ENCODE data around the gene RHNO1. TPM values are rescaled to one million over a fixed set of nuclear protein-coding genes. Genes with fewer than 3 reads are reported as not detected.
A peak's percentile ranks its signal among the peaks of the same experiment; 100 is the strongest.

RHNO1 gene
- total RNA-seq, 2 experiments from 2014 or later, result 61.1 to 91.4 TPM

DNA sequence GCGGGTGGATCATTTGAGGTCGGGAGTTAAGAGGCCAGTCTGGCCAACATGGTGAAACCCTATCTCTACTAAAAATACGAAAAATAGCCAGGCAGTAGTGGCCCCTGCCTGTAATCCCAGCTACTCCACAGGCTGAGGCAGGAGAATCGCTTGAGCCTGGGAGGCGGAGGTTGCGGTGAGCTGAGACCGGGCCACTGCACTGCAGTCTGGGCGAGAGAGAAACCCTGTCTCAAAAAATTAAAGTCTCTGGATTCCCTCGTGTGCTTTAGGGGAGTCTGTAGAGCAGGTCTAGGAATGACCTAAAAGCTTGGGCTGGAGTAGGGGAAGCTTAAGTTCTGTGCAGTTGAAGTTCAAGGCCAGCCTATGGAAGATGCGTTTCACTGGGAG, 13.0 kb downstream of the RHNO1 start:
- intact Hi-C loops (cut with DNase I, micrococcal nuclease), result loop anchor here (1.0 to 2.0 kb wide), 9 partner anchors 13 to 199 kb away; partner anchors contain the start of genes FOXM1 (in 2 of the 2), ITFG2 (in 2 of the 2), RHNO1 (in 2 of the 2) and FKBP4 (in 1 of the 2)
- H3K27me3 Mint-ChIP-seq, result no peaks in the 10 kb centered on the region
- no peak for DNase-seq
- peak; percentile 4 for ATAC-seq
- H3K9me3 Mint-ChIP-seq (ENCODE audit: low read depth), result no peaks in the 10 kb centered on the region
- peaks cover 22% of the 10 kb centered on the region for H3K36me3 Mint-ChIP-seq (ENCODE audit: low read depth)
- peak overlapping the region; percentile 79 for H3K27ac Mint-ChIP-seq
- H3K4me1 Mint-ChIP-seq, result peaks cover 25% of the 10 kb centered on the region
- CTCF ChIA-PET, result interaction anchor here (0.7 to 1.3 kb wide), 4 partner anchors 23 to 308 kb away, joined by 3 to 4 read pairs (median 4); no protein-coding TSS in a partner anchor
- H3K4me3 Mint-ChIP-seq, result peak overlapping the region; percentile 85
- POLR2A ChIA-PET, result interaction anchor here (1.6 kb wide), 1 partner anchor 12 kb away, joined by 9 read pairs; the partner anchor contains the start of genes FOXM1 and RHNO1

DNA sequence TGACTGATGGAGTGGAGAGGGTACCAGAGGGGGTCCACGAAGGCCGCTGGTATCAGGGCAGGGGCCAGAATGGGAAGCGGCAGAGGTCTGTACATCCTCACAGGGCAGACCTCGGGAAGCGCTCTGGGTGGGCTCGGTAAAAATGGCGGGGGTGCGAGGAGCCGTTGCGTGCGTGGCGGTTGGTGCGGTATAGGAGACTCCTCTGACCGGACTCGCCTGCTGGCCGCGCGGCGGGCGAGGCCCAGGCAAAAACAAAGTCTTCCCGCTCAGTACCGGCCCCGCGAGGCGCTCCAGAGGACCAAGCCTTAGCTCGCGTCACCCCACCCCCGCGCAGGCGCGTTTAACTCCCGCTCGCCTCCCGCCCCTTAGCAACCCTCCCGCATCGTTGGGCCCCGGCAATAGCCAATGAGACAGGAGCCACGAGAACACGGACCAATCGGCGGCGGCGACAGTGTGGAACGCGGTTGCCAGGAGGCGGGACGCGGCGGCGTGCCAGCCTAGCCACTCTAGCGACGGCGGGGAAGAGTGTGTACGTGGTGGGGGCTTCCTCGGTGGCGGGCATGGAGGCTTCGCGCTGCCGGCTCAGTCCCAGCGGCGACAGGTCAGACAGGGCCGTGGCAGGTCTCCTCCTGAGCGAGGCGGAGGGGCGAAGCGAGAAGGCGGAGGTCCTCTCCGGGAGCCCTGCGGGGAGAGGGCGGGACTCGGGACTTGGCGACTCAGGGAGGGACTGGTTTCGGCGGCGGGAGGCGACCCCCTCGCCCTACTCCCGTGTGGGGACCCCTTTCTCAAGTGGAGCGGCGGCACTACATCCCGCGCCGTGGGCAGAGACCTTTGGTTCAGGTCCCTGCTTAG, 13.6 kb downstream of the RHNO1 start, which contains the start of gene TULP3:
TSS of gene TULP3 (plus strand) at position 504 of the 852 bp plus-strand sequence. CDS start at position 561, 57 bp downstream.
- H3K4me1 Mint-ChIP-seq, result peaks cover 25% of the 10 kb centered on the region
- peaks cover 18% of the 10 kb centered on the region for H3K36me3 Mint-ChIP-seq (ENCODE audit: low read depth)
- H3K27me3 Mint-ChIP-seq, result no peaks in the 10 kb centered on the region
- ChIA-PET POLR2A (interaction anchor here (1.6 kb wide), 1 partner anchor 13 kb away, joined by 9 read pairs; the partner anchor contains the start of genes FOXM1 and RHNO1), CTCF (interaction anchor here (0.7 to 1.3 kb wide), 5 partner anchors 14 to 309 kb away, joined by 3 to 5 read pairs (median 4); partner anchors contain the start of genes FOXM1 and RHNO1)
- intact Hi-C loops (cut with DNase I, micrococcal nuclease), result loop anchor here (1.0 to 2.0 kb wide), 9 partner anchors 13 to 199 kb away; partner anchors contain the start of genes FOXM1 (in 2 of the 2), ITFG2 (in 2 of the 2), RHNO1 (in 2 of the 2) and FKBP4 (in 1 of the 2)
- ATAC-seq, result peak; percentile 98
- DNase-seq, result peak; percentile 98
- H3K27ac Mint-ChIP-seq, result peak within 1 kb of the TSS; percentile 79
- H3K4me3 Mint-ChIP-seq, result peak within 1 kb of the TSS; percentile 85
- no peaks in the 10 kb centered on the region for H3K9me3 Mint-ChIP-seq (ENCODE audit: low read depth)

DNA sequence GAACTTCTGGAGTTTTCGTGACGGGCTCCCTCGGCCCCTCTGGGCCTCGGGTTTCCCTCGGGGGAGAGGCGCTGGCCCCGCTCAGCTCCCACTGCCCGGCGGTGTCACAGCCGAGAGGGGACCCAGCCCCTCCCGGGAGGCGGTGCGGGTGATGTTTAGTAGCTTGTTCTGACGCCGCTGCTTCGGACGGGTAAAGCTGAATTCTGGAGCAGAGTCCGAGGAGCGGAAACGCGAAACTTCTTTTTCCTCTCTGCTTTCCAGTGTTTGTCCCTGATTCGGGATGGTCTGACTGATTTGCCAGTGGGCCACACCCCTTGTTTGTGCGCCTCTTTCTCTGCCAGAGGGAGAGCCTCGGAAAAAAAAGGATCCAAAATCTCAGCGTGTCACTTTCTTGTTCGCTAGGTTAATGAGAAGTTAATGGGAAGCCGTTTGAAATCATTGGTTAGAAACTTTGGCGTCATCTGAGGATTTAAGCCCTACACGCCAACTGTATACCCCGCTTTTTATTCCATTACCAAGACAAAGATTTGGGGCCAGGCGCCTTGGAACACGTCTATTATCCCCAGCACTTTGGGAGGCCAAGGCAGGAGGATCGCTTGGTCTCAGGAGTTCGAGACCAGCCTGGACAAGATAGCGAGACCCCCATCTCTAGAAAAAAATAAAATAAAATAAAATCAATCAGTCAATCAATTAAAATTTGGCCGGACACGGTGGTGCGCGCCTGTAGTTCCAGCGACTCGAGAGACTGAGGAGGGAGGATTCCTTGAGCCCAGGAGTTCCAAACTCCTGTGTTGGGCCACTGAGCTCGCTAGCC, 14.4 kb downstream of the RHNO1 start:
- Mint-ChIP-seq H3K36me3 (ENCODE audit: low read depth) (peaks cover 15% of the 10 kb centered on the region), H3K27me3 (no peaks in the 10 kb centered on the region), H3K9me3 (ENCODE audit: low read depth) (no peaks in the 10 kb centered on the region), H3K27ac (peak overlapping the region; percentile 37), H3K4me1 (peaks cover 25% of the 10 kb centered on the region), H3K4me3 (peak overlapping the region; percentile 85)
- intact Hi-C loops (cut with DNase I, micrococcal nuclease), result loop anchor here (2.0 kb wide), 2 partner anchors 15 to 67 kb away; partner anchors contain the start of genes FOXM1 (in 1 of the 2), RHNO1 (in 1 of the 2) and TEAD4 (in 1 of the 2)
- ChIA-PET CTCF (interaction anchor here (0.9 kb wide), 1 partner anchor 14 kb away, joined by 5 read pairs; the partner anchor contains the start of genes FOXM1 and RHNO1), POLR2A (interaction anchor here (0.6 to 1.6 kb wide), 2 partner anchors 14 to 16 kb away, joined by 4 to 9 read pairs; partner anchors contain the start of genes FOXM1 and RHNO1)
- DNase-seq (peak; percentile 48), ATAC-seq (peak; percentile 16)

DNA sequence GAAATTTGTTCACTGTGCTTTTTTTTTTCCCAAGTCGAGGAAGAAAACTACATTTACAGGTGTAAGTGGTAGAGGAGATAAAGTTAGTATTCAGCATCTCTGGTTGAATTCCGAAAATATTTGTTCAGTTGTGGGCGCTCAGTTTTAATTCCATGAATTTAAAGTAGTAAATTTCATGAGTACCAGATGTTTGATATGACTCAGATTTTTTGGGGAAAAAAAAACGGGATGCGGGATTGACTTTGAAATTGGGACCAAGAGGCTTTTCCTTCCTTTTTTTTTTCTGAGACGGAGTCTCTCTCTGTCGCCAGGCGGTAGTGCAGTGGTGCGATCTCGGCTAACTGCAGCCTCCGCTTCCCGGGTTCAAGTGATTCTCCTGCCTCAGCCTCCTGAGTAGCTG, 15.2 kb downstream of the RHNO1 start:
- DNase-seq (no peak), ATAC-seq (no peak)
- H3K27ac Mint-ChIP-seq, result no peak overlapping the region
- ChIA-PET CTCF (no interaction called here), POLR2A (no interaction called here)
- H3K4me1 Mint-ChIP-seq, result peaks cover 25% of the 10 kb centered on the region
- peak overlapping the region; percentile 85 for H3K4me3 Mint-ChIP-seq
- no peaks in the 10 kb centered on the region for H3K27me3 Mint-ChIP-seq
- H3K9me3 Mint-ChIP-seq (ENCODE audit: low read depth), result no peaks in the 10 kb centered on the region
- peaks cover 15% of the 10 kb centered on the region for H3K36me3 Mint-ChIP-seq (ENCODE audit: low read depth)
- intact Hi-C loops (cut with DNase I, micrococcal nuclease), result no loop called here

DNA sequence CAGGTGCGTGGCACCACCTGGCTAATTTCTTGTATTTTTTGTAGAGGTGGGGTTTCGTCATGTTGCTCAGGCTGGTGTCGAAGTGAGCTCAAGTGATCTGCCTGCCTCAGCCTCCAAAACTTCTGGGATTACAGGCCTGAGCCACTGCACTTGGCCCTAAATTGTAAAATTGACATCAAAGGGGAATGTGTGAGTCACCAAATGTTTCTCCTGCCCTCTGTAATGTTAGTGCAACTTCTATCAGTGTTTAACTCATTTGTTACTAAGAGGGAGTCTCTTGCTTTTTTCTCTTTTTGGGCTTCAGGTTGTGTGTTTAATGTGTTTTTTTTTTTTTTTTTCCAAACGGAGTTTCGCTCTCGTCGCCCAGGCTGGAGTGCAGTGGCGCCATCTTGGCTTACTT, 16.0 kb downstream of the RHNO1 start:
- Mint-ChIP-seq H3K9me3 (ENCODE audit: low read depth) (no peaks in the 10 kb centered on the region), H3K27ac (no peak overlapping the region), H3K36me3 (ENCODE audit: low read depth) (peaks cover 7% of the 10 kb centered on the region), H3K4me3 (no peak overlapping the region), H3K4me1 (peaks cover 25% of the 10 kb centered on the region), H3K27me3 (no peaks in the 10 kb centered on the region)
- POLR2A ChIA-PET, result no interaction called here
- intact Hi-C loops (cut with DNase I, micrococcal nuclease), result no loop called here
- DNase-seq (no peak), ATAC-seq (no peak)
- CTCF ChIA-PET, result no interaction called here

DNA sequence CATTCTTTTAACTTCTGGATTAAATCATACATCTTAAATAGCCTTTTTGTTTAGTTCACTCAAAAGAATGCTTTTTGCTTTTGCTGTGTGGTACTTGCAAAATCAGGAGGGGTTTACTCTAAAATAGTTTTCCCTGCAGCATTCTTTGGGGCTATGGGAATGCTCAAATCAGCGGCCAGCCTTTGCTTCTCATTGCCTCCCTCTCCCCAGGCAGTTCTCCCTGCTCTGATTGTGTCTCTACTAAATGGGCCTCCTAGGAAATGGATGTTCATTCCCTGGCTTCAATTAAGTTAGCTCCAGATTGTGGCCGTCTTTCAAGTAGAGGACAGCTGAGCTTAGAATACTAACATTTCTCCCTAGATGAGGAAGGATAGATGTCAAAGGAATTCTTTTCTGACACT, 18.0 kb downstream of the RHNO1 start:
- no peak overlapping the region for H3K4me3 Mint-ChIP-seq
- no peak overlapping the region for H3K27ac Mint-ChIP-seq
- ChIA-PET POLR2A (interaction anchor here (0.6 kb wide), 1 partner anchor 128 kb away, joined by 3 read pairs; no protein-coding TSS in a partner anchor), CTCF (interaction anchor here (1.6 kb wide), 1 partner anchor 17 kb away, joined by 3 read pairs; no protein-coding TSS in a partner anchor)
- DNase-seq, result no peak
- no peaks in the 10 kb centered on the region for H3K9me3 Mint-ChIP-seq (ENCODE audit: low read depth)
- no peaks in the 10 kb centered on the region for H3K36me3 Mint-ChIP-seq (ENCODE audit: low read depth)
- intact Hi-C loops (cut with DNase I, micrococcal nuclease), result no loop called here
- H3K27me3 Mint-ChIP-seq, result no peaks in the 10 kb centered on the region
- H3K4me1 Mint-ChIP-seq, result peaks cover 18% of the 10 kb centered on the region
- no peak for ATAC-seq

DNA sequence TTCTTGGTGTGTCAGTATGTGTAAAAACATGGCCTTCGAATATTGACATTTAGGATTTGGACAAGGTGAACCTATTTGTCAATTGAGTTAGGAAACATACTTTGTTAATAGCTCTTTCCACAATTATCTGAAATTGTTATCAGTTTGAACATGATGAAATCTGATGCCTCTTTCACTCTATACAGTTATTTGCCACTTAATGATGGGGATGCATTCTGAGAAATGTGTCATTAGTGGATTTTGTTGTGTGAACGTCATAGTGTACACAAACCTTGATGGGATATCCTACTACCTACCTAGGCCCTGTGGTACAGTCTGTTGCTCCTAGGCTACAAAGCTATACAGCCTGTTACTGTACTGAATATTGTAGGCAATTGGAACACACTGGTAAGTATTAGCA, 18.5 kb downstream of the RHNO1 start:
- H3K4me1 Mint-ChIP-seq, result peaks cover 14% of the 10 kb centered on the region
- POLR2A ChIA-PET, result no interaction called here
- CTCF ChIA-PET, result interaction anchor here (1.6 kb wide), 1 partner anchor 17 kb away, joined by 3 read pairs; no protein-coding TSS in a partner anchor
- no peaks in the 10 kb centered on the region for H3K27me3 Mint-ChIP-seq
- no peak for ATAC-seq
- no peaks in the 10 kb centered on the region for H3K36me3 Mint-ChIP-seq (ENCODE audit: low read depth)
- no peak for DNase-seq
- H3K4me3 Mint-ChIP-seq, result no peak overlapping the region
- no peaks in the 10 kb centered on the region for H3K9me3 Mint-ChIP-seq (ENCODE audit: low read depth)
- no peak overlapping the region for H3K27ac Mint-ChIP-seq
- intact Hi-C loops (cut with DNase I, micrococcal nuclease), result no loop called here

DNA sequence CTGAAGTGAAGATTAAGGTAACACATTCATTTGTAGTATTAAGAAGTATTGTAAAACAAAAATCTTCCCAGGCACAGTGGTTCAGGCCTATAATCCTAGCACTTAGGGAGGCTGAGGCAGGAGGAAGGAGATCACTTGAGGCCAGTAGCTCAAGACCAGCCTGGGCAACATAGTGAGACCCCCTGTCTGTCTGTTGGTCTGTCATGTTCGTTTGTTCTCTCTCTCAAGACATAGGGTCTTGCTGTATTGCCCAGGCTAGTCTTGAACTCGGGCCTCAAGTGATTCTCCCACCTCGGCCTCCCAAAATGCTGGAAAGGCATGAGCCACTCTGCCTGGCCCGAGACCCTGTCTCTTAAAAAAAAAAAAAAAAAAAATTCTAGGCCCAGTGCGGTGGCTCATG, 20.4 kb downstream of the RHNO1 start:
- POLR2A ChIA-PET, result no interaction called here
- Mint-ChIP-seq H3K9me3 (ENCODE audit: low read depth) (no peaks in the 10 kb centered on the region), H3K4me1 (peaks cover 4% of the 10 kb centered on the region), H3K27me3 (no peaks in the 10 kb centered on the region), H3K36me3 (ENCODE audit: low read depth) (no peaks in the 10 kb centered on the region), H3K27ac (no peak overlapping the region), H3K4me3 (no peak overlapping the region)
- DNase-seq (no peak), ATAC-seq (no peak)
- CTCF ChIA-PET, result no interaction called here
- intact Hi-C loops (cut with DNase I, micrococcal nuclease), result no loop called here

DNA sequence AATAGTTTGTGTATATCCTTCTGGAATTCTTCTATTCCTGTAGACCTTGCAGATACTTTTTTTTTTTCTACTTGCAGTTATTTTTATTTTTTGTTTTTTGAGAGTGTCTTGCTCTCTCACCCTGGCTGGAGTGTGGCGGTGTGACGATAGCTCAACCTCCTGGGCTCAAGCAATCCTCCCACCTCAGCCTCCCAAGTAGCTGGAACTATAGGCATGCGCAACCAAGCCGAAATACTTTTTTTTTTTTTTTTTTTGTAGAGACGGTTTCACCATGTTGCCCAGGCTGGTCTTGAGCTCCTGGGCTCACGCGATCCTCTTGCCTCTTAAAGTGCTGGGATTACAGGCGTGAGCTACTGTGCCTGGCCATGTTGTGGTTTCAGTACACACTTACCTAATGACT, 23.6 kb downstream of the RHNO1 start:
- Mint-ChIP-seq H3K27me3 (no peaks in the 10 kb centered on the region), H3K4me3 (no peak overlapping the region), H3K4me1 (no peaks in the 10 kb centered on the region), H3K27ac (no peak overlapping the region), H3K36me3 (ENCODE audit: low read depth) (no peaks in the 10 kb centered on the region), H3K9me3 (ENCODE audit: low read depth) (no peaks in the 10 kb centered on the region)
- no peak for DNase-seq
- intact Hi-C loops (cut with DNase I, micrococcal nuclease), result no loop called here
- ChIA-PET POLR2A (interaction anchor here (0.6 to 0.7 kb wide), 2 partner anchors 23 to 117 kb away, joined by 4 read pairs; no protein-coding TSS in a partner anchor), CTCF (no interaction called here)
- ATAC-seq, result no peak

DNA sequence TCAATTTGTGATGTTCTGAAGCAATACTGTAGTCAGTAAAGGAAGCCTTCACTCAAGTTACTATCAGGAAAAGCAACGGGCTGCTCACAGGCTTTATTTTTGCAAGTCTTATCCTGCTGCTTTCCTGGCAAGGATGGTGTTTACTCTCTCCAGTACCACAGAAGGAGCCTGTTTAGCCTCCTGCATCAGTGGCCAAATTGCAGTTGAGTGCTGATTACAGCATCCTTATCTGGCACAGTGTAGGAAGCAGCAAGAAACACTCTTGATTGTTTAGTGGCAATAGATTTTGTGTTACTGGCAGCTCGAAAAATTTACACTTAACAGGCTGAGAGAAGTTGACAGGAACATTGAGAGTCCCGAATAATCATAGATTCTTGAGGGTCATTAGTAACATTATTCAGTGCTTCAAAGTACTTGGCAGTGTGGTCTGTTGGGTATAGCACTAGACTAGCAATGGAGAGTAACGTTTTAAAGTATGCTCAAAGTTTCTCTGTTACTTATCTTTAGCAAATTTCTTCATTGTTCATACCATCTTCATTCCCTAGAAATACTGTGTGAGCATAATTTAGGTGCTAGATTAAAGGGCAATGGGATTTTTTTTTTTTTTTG, 25.4 kb downstream of the RHNO1 start:
- DNase-seq (no peak), ATAC-seq (no peak)
- H3K27ac Mint-ChIP-seq, result no peak overlapping the region
- POLR2A ChIA-PET, result no interaction called here
- CTCF ChIA-PET, result no interaction called here
- intact Hi-C loops (cut with DNase I, micrococcal nuclease), result no loop called here
- no peaks in the 10 kb centered on the region for H3K27me3 Mint-ChIP-seq
- H3K4me3 Mint-ChIP-seq, result no peak overlapping the region
- H3K4me1 Mint-ChIP-seq, result no peaks in the 10 kb centered on the region
- no peaks in the 10 kb centered on the region for H3K9me3 Mint-ChIP-seq (ENCODE audit: low read depth)
- H3K36me3 Mint-ChIP-seq (ENCODE audit: low read depth), result no peaks in the 10 kb centered on the region
